ENCODE results near the gene SIRT3.
"Not testable (repeated sequence)": the region's sequence is repeated elsewhere in the genome, so short reads cannot be mapped to it uniquely, and the experiment has no call there.

SIRT3 gene

DNA sequence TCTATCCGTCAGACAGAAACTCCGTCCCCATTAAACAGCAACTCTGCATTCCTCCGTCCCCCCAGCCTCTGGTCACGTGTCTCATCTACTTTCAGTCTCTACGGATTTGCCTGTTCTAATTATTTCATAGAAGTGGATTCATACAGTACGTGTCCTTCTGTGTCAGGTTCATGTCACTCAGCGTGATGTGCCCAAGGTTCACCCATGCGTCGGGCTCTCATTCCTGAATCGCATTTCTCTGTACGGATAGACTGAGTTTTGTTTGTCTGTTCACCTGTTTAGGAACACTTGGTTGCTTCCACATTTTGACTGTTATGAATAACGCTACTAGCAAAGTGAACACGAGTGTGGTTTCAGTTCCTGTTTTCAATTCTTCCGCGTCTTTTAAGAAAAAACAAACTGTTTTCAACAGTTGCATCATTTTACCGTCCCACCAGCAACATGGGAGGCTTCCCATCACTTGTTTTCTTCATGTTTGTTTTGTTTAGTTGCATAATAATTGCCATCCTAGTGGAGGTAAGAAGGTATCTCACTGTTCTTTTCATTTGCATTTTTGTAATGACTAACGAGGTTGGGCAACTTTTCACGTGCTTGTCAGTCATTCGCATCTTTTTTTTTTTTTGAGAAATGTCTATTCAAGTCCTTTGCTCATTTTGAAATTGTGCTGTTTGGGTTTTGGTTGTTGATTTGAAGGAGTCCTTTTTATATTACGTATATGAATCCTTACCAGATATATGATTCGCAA, 33.2 kb upstream of the SIRT3 start:
- Histone ChIP-seq H3K27me3 (ENCODE audit: insufficient read depth, low read length) (peaks cover 4% of the 10 kb centered on the region; the same call in 1 of the 2 replicates), H3K36me3 (ENCODE audit: insufficient read depth, low read length) (no peaks in the 10 kb centered on the region), H2AFZ (ENCODE audit: low read length, unreplicated experiment) (no peak overlapping the region), H3K79me2 (ENCODE audit: control insufficient read depth, insufficient read depth, low read length, unreplicated experiment) (no peaks in the 10 kb centered on the region), H3K27ac (ENCODE audit: low read depth, low read length) (no peak overlapping the region), H3K4me1 (ENCODE audit: control insufficient read depth, insufficient read depth, low read length, unreplicated experiment) (no peaks in the 10 kb centered on the region), H3K4me3 (ENCODE audit: low read depth, low read length) (0 out of 2 replicates have a peak overlapping the region, but pooled peaks have one; percentile 2)

DNA sequence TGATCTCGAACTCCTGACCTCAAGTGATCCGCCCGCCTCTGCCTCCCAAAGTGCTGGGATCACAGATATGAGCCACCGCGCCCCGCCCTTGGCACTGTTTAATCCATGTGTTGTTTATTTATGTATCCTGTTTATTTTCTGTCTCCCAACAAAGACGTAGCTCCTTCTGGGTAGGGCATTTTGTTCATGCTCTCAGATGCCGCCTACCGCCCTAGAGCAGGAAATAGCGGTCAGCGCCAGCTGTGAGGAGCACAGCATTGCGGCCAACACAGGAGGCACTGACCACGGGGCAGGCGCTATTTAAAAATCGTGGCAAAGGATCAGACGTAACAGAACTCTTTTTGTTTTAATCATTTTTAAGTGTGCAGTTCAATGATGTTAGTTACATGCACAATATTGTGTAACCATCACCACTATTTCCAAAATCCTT, 32.6 kb upstream of the SIRT3 start:
- H3K27me3 ChIP-seq (ENCODE audit: insufficient read depth, low read length); H3K79me2 ChIP-seq (ENCODE audit: control insufficient read depth, insufficient read depth, low read length, unreplicated experiment); H2AFZ ChIP-seq (ENCODE audit: low read length, unreplicated experiment); H3K4me1 ChIP-seq (ENCODE audit: control insufficient read depth, insufficient read depth, low read length, unreplicated experiment); H3K4me3 ChIP-seq (ENCODE audit: low read depth, low read length); H3K36me3 ChIP-seq (ENCODE audit: insufficient read depth, low read length); H3K27ac ChIP-seq (ENCODE audit: low read depth, low read length): not testable (repeated sequence)

DNA sequence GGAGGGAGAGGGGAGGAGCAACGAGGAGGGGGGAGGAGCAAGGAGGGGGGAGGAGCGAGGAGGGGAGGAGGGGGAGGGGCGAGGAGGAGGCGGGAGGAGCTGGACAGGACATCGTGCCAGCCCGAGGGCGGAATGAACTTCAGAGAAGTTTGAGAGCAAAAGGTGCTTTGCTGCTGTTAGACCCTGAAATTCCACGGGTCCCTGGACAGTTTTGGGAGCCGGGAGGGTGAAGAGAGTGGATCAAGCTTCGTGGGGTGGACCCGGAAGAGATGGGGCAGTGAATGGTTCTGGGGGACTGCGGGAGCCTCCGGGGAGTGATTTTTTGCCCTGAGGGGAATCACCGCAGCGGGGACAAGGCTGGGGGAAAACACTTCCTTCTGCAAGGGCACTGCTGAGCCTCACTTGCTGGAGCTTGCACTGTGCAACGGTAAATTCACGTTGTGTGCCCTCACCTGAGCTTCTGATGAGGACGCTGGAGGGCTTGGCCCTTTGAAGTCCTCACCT, 31.4 kb upstream of the SIRT3 start:
- H3K27ac ChIP-seq (ENCODE audit: low read depth, low read length), result no peak overlapping the region
- no peaks in the 10 kb centered on the region for H3K79me2 ChIP-seq (ENCODE audit: control insufficient read depth, insufficient read depth, low read length, unreplicated experiment)
- no peaks in the 10 kb centered on the region for H3K4me1 ChIP-seq (ENCODE audit: control insufficient read depth, insufficient read depth, low read length, unreplicated experiment)
- H3K36me3 ChIP-seq (ENCODE audit: insufficient read depth, low read length), result no peaks in the 10 kb centered on the region
- H3K4me3 ChIP-seq (ENCODE audit: low read depth, low read length), result no peak overlapping the region
- H3K27me3 ChIP-seq (ENCODE audit: insufficient read depth, low read length), result no peaks in the 10 kb centered on the region; the same call in 1 of the 2 replicates
- no peak overlapping the region for H2AFZ ChIP-seq (ENCODE audit: low read length, unreplicated experiment)

DNA sequence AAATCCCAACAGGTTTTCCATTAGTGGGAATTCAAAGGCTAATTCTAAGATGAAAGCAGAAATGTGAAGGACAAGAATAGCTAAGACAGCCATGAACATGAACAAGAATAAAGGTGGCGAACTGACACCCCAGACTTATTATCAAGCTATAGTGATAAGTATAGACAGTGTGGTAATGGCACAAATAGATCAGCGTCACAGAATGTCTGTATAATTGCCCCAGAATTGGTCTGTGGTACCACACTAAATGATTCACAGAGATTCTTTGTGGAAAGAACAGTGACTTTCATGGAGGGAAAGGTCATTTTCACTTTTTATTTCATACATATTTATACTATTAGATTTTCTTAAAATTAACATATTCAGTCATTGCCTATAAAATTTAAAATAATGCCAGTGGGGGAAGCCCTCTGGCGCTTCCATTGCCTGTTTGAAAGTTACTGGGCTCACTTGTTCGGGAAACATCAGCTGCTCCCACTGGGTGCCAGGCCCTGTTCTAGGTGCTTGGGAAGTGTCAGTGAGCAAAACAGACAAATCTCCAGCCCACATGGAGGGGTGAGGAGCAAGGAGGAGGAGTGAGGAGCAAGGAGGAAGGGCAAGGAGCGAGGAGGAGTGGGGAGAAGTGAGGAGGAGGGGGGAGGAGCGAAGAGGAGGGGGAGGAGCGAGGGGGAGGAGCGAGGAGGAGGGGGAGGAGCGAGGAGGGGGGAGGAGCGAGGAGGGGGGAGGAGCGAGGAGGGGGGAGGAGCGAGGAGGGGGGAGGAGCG, 30.7 kb upstream of the SIRT3 start:
- Histone ChIP-seq H2AFZ (ENCODE audit: low read length, unreplicated experiment) (no peak overlapping the region), H3K4me3 (ENCODE audit: low read depth, low read length) (no peak overlapping the region), H3K27ac (ENCODE audit: low read depth, low read length) (no peak overlapping the region), H3K4me1 (ENCODE audit: control insufficient read depth, insufficient read depth, low read length, unreplicated experiment) (no peaks in the 10 kb centered on the region), H3K36me3 (ENCODE audit: insufficient read depth, low read length) (no peaks in the 10 kb centered on the region), H3K27me3 (ENCODE audit: insufficient read depth, low read length) (no peaks in the 10 kb centered on the region; the same call in 1 of the 2 replicates), H3K79me2 (ENCODE audit: control insufficient read depth, insufficient read depth, low read length, unreplicated experiment) (no peaks in the 10 kb centered on the region)

DNA sequence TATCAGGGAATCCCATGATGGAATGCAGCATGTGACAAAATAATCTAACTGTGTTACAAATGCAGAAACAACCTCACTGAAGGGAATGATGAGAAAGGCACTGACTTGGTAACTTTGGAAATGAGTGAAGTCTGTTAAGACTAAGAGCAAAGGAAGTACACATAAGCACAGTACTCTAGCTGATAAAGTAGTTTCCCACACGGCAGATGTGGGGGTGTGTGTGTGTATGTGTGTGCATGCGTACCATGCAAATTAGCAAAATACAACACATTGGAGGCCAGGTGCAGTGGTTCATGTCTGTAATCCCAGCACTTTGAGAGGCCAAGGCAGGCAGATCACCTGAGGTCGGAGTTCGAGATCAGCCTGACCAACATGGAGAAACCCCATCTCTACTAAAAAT, 25.5 kb upstream of the SIRT3 start:
- Histone ChIP-seq H3K27ac (ENCODE audit: low read depth, low read length) (no peak overlapping the region), H3K4me1 (ENCODE audit: control insufficient read depth, insufficient read depth, low read length, unreplicated experiment) (no peaks in the 10 kb centered on the region), H3K36me3 (ENCODE audit: insufficient read depth, low read length) (no peaks in the 10 kb centered on the region), H3K4me3 (ENCODE audit: low read depth, low read length) (no peak overlapping the region), H3K27me3 (ENCODE audit: insufficient read depth, low read length) (no peaks in the 10 kb centered on the region), H3K79me2 (ENCODE audit: control insufficient read depth, insufficient read depth, low read length, unreplicated experiment) (no peaks in the 10 kb centered on the region), H2AFZ (ENCODE audit: low read length, unreplicated experiment) (no peak overlapping the region)

DNA sequence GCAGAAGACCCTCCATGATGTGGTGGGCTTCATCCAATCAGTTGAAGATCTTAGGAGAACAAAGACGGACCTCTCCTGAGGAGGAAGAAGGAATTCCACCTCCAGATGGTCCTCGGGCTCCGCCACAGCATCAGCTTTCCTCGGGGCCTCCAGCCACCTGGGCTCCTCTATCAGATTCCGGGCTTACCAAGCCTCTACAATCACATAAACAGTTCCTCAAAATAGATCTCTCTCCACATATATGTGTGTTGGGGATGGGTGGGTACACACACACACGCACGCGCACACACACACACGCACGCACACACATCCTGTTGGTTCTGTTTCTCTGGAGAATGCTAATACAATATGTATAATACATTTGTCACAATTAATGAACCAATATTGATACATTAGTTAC, 23.3 kb upstream of the SIRT3 start:
- H3K27me3 ChIP-seq (ENCODE audit: insufficient read depth, low read length), result no peaks in the 10 kb centered on the region
- no peaks in the 10 kb centered on the region for H3K36me3 ChIP-seq (ENCODE audit: insufficient read depth, low read length)
- no peak overlapping the region for H3K4me3 ChIP-seq (ENCODE audit: low read depth, low read length)
- H2AFZ ChIP-seq (ENCODE audit: low read length, unreplicated experiment), result no peak overlapping the region
- no peak overlapping the region for H3K27ac ChIP-seq (ENCODE audit: low read depth, low read length)
- no peaks in the 10 kb centered on the region for H3K4me1 ChIP-seq (ENCODE audit: control insufficient read depth, insufficient read depth, low read length, unreplicated experiment)
- H3K79me2 ChIP-seq (ENCODE audit: control insufficient read depth, insufficient read depth, low read length, unreplicated experiment), result no peaks in the 10 kb centered on the region

DNA sequence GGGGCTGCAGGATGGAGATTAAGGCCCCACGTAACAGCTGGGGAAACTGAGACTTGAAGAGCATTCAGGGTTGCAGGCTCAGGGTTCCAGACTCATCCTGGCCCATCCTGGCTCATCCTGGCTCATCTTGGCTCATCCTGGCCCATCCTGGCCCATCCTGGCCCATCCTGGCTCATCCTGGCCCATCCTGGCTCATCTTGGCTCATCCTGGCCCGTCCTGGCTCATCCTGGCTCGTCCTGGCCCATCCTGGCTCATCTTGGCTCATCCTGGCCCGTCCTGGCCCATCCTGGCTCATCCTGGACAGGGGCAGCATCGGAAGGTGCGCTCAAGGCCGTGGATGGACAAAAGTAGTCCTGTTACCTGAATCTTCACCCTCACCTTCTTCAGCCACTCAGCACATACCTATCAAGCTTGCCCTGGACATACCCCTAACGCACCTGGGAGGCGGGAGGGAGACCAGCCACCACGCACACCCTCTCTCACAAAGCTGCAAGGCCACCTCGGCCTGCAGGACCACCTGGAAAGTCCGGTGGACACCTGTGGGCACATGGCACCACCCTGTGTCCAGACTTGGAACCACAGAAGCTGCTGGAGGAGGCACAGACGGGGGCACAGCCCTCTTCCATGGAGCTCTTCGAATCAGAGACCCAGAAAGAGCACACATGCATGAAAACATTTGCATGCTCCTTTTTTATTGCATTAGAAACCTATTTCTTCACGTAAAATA, 21.8 kb upstream of the SIRT3 start:
- Histone ChIP-seq H3K4me1 (ENCODE audit: control insufficient read depth, insufficient read depth, low read length, unreplicated experiment) (no peaks in the 10 kb centered on the region), H3K27ac (ENCODE audit: low read depth, low read length) (no peak overlapping the region), H3K36me3 (ENCODE audit: insufficient read depth, low read length) (no peaks in the 10 kb centered on the region), H3K4me3 (ENCODE audit: low read depth, low read length) (no peak overlapping the region), H3K79me2 (ENCODE audit: control insufficient read depth, insufficient read depth, low read length, unreplicated experiment) (no peaks in the 10 kb centered on the region), H3K27me3 (ENCODE audit: insufficient read depth, low read length) (no peaks in the 10 kb centered on the region), H2AFZ (ENCODE audit: low read length, unreplicated experiment) (no peak overlapping the region)

DNA sequence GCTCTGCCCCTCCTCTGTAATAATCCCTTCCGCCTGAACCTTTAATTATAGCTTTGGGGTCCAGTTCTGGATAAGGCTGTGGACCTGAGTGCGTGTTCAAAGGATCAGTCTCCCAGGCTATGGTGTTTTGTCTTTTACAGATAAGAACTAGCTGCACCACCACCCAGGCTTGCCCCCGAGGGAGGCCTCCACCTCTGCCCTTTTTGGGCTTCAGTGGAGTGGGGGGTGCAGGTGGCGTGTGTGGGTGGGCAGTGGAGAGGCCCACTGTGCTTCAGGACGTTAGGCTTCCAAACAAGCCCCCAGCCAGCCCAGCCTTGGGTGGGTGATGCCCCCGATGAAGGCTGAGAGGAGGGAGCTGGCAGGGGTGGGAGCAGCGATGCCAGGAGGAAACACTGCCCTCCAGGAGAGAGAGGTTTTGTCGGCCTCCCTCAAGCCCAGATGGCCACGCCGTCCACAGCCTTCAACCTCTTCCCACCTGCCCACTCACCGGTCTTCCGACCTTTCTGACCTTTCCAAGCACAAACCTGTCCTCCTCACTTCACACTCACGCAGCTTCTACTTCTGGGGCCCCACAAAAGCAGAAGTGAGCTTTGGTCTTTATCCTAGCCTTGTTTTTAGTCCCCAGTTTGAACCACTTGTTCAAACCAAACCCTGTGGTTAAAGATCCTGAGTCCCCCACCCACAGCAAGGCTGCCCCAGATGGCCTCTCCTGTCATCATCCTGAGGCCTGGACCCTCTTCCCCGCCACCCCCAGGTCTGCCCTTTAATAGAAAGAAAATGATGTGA, 21.0 kb upstream of the SIRT3 start:
- Histone ChIP-seq H3K4me3 (ENCODE audit: low read depth, low read length) (no peak overlapping the region), H3K4me1 (ENCODE audit: control insufficient read depth, insufficient read depth, low read length, unreplicated experiment) (no peaks in the 10 kb centered on the region), H3K79me2 (ENCODE audit: control insufficient read depth, insufficient read depth, low read length, unreplicated experiment) (no peaks in the 10 kb centered on the region), H3K27ac (ENCODE audit: low read depth, low read length) (no peak overlapping the region), H2AFZ (ENCODE audit: low read length, unreplicated experiment) (no peak overlapping the region), H3K36me3 (ENCODE audit: insufficient read depth, low read length) (peaks cover 4% of the 10 kb centered on the region; the same call in 1 of the 2 replicates), H3K27me3 (ENCODE audit: insufficient read depth, low read length) (no peaks in the 10 kb centered on the region)

DNA sequence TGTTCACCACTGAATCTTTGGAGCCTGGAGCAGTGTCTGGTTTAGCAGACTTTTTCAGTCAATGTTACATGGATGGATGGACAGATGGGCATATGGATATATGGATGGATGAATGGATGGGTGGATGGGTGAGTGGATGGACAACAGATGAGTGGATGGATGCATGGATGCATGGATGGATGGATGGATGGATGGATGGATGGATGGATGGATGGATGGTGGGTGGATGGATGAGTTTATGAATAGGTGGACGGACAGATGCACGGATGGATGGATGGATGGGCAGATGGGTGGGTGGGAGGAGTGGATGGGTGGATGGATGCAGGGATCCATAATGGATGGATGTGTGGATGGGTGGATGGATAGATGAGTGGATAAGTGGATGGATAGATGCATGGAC, 19.7 kb upstream of the SIRT3 start:
- no peak overlapping the region for H2AFZ ChIP-seq (ENCODE audit: low read length, unreplicated experiment)
- no peaks in the 10 kb centered on the region for H3K27me3 ChIP-seq (ENCODE audit: insufficient read depth, low read length)
- no peak overlapping the region for H3K27ac ChIP-seq (ENCODE audit: low read depth, low read length)
- H3K4me3 ChIP-seq (ENCODE audit: low read depth, low read length), result no peak overlapping the region
- no peaks in the 10 kb centered on the region for H3K79me2 ChIP-seq (ENCODE audit: control insufficient read depth, insufficient read depth, low read length, unreplicated experiment)
- peaks cover 11% of the 10 kb centered on the region; the same call in 1 of the 2 replicates for H3K36me3 ChIP-seq (ENCODE audit: insufficient read depth, low read length)
- H3K4me1 ChIP-seq (ENCODE audit: control insufficient read depth, insufficient read depth, low read length, unreplicated experiment), result no peaks in the 10 kb centered on the region

DNA sequence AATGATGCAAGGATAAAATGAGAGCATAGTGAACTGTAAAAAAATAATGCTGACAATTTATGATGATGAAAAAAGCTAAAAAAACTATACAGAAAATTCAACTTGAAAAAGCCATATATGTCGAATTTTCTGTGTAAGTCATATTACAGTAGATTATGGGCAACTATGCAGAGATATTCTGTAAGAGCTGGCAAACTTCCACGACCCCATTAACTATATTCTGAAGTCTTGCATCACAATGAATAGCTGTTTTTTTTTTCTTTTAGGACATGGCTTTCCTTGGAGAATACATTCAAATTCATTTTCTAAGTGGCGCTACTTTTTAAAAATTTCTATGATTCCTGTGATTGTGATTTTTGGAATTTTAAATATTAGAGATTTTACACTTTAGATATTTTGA, 19.0 kb upstream of the SIRT3 start:
- no peak overlapping the region for H3K27ac ChIP-seq (ENCODE audit: low read depth, low read length)
- no peak overlapping the region for H3K4me3 ChIP-seq (ENCODE audit: low read depth, low read length)
- no peaks in the 10 kb centered on the region for H3K79me2 ChIP-seq (ENCODE audit: control insufficient read depth, insufficient read depth, low read length, unreplicated experiment)
- peaks cover 13% of the 10 kb centered on the region; the same call in 1 of the 2 replicates for H3K36me3 ChIP-seq (ENCODE audit: insufficient read depth, low read length)
- H3K27me3 ChIP-seq (ENCODE audit: insufficient read depth, low read length), result no peaks in the 10 kb centered on the region
- no peaks in the 10 kb centered on the region for H3K4me1 ChIP-seq (ENCODE audit: control insufficient read depth, insufficient read depth, low read length, unreplicated experiment)
- H2AFZ ChIP-seq (ENCODE audit: low read length, unreplicated experiment), result no peak overlapping the region
